Mucosa of descending colon (tissue), 3 donors: ENCODE data around the gene UVRAG. TPM values are rescaled to one million over a fixed set of nuclear protein-coding genes. Genes with fewer than 3 reads are reported as not detected.

Experiments used
- ATAC-seq: fragments of 200-7000 bp; cut with Tn5 transposase; one replicate; pipeline ENCODE4 v1.9.1; 2020; ENCODE audit warnings: mild to moderate bottlenecking, moderate library complexity
- DNase-seq, 3 donors: peaks; one replicate each; pipeline ENCODE4 v3.0.0-alpha.2; 2020
- H3K36me3 ChIP-seq: fragments of 200-600 bp; one replicate; pipeline ENCODE4 v1.8.0; 2021; ENCODE audit warnings: low read depth, mild to moderate bottlenecking
- H3K4me1 ChIP-seq: fragments of 200-600 bp; one replicate; pipeline ENCODE4 v1.8.0; 2021; ENCODE audit warnings: low read depth, mild to moderate bottlenecking
- H3K4me3 ChIP-seq: fragments of 200-600 bp; one replicate; pipeline ENCODE4 v1.8.0; 2021; ENCODE audit warnings: mild to moderate bottlenecking
- H3K9me3 ChIP-seq: fragments of 200-600 bp; one replicate; pipeline ENCODE4 v1.8.0; 2021; ENCODE audit warnings: mild to moderate bottlenecking
- CTCF ChIP-seq: fragments of 200-600 bp; IDR thresholded peaks from one replicate; pipeline ENCODE4 v1.8.0; 2022; ENCODE audit warnings: antibody characterized with exemption, mild to moderate bottlenecking
- intact Hi-C, 2 donors: fragments of 100-400 bp; cut with DNase I in 1 of 2; cut with micrococcal nuclease in 1 of 2; formaldehyde crosslinking; loops; one replicate each; pipeline versions ENCODE4 v1.11.0 to v1.11.1; 2022; cut with DNase I, micrococcal nuclease
- total RNA-seq, 3 donors: library from RNA; stranded (reverse); fragmentation: NEBNext Ultra II Directional in 2 of 3; extraction: Animal tissue kit (Norgen Biotek cat#: 25700) in 2 of 3; gene quantifications; one replicate each; pipeline versions ENCODE4 v1.2.1 to v1.2.4, GENCODE V29; 2021 to 2023
- donor health status: DM: no; HTN: no; CAD: no; lungs with moderate emphysema.
- donor health status: DM: no; HTN: no; CAD: no.
- donor health status: DM: no; HTN: yes; CAD: no.

The UVRAG gene
- total RNA-seq, 3 donors from 2014 or later, result 14.9 to 37.1 (median 16.9) TPM

GRCh38 chr11:75792997-75793800, 21.8 kb upstream of the UVRAG start:
- Histone ChIP-seq H3K4me1 (no peaks in the 10 kb centered on the region), H3K4me3 (no peak overlapping the region), H3K9me3 (no peaks in the 10 kb centered on the region), H3K36me3 (no peaks in the 10 kb centered on the region)
- ATAC-seq (no peak), DNase-seq (no peak)
- no peak for TF ChIP-seq CTCF
- intact Hi-C loops, result no loop called here

GRCh38 chr11:75793966-75794365, 21.0 kb upstream of the UVRAG start:
- intact Hi-C loops, result no loop called here
- no peak overlapping the region for H3K4me3 ChIP-seq
- no peaks in the 10 kb centered on the region for H3K36me3 ChIP-seq
- ATAC-seq (no peak), DNase-seq (no peak)
- no peak for TF ChIP-seq CTCF
- no peaks in the 10 kb centered on the region for H3K9me3 ChIP-seq
- no peaks in the 10 kb centered on the region for H3K4me1 ChIP-seq

- no peak for ATAC-seq
- H3K4me3 ChIP-seq, result no peak overlapping the region
- TF ChIP-seq CTCF, result no peak
- no peak for DNase-seq
- intact Hi-C loops, result no loop called here
- H3K9me3 ChIP-seq, result no peaks in the 10 kb centered on the region
- H3K4me1 ChIP-seq, result no peaks in the 10 kb centered on the region
- no peaks in the 10 kb centered on the region for H3K36me3 ChIP-seq
Observed at GRCh38 chr11:75795276-75796090, 19.5 kb upstream of the UVRAG start.

GRCh38 chr11:75796091-75796435, 18.9 kb upstream of the UVRAG start:
- intact Hi-C loops, result no loop called here
- H3K36me3 ChIP-seq, result no peaks in the 10 kb centered on the region
- ATAC-seq (no peak), DNase-seq (no peak)
- no peak overlapping the region for H3K4me3 ChIP-seq
- no peak for TF ChIP-seq CTCF
- H3K4me1 ChIP-seq, result no peaks in the 10 kb centered on the region
- H3K9me3 ChIP-seq, result no peaks in the 10 kb centered on the region

GRCh38 chr11:75797116-75797515, 17.9 kb upstream of the UVRAG start:
- ATAC-seq, result no peak
- intact Hi-C loops, result no loop called here
- no peak for TF ChIP-seq CTCF
- no peaks in the 10 kb centered on the region for H3K36me3 ChIP-seq
- no peaks in the 10 kb centered on the region for H3K4me1 ChIP-seq
- no peak overlapping the region for H3K4me3 ChIP-seq
- H3K9me3 ChIP-seq, result no peaks in the 10 kb centered on the region
- no peak for DNase-seq
